ENCODE data around the gene SLC22A12.

The SLC22A12 gene

DNA sequence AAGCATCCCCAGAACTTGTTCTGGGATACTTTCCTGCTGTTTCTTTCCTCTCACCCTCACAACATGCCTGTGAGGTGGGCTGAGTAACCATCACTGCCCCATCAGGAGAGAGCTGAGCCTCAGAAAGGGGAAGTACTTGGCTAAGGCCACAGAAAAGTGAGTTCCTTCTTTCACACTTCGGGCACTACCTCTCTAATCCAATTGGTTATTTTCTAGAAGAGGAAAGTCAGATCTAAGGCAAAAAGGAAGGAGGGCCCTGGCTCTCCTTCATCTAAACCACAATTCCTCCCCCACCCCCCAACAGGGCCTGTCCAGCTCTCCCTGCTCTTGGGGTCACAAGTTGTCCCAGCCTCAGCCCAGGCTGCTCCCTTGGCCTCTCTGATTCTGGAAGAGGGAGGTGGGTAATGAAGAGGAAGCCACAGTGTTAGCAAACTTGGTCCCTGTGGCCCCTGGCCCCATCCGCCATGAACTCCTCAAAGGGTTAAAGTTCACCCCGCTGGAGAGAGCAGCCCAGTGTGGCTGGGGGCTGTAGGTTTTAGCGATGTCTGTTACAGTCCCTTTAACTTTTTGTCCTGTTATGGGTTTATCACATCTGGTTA is 34.0 kb downstream of the SLC22A12 start:
- DNase-seq (ENCODE audit: low read depth in 2 of 2): no peak

DNA sequence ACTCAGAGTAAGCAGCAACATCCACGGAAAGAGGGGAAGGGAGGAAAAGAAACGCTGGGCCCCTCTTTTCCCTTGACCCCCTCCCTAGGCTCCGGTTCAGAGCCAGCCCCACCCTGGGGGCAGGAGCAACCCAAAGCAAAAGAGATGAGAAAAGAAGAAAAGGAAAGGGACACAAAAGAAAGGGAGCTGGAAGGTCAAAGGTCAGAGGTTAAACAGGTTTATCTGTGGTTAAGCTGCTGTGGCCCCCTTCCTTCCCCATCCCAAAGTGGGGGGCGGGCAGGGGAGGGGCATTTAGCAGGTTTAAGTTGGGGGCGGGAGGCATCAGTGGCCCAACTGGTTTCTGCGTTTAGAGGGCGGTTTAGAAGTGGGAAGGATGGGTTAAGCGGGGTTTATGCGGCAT is 35.6 kb downstream of the SLC22A12 start:
- DNase-seq (ENCODE audit: low read depth in 2 of 2): no peak

DNA sequence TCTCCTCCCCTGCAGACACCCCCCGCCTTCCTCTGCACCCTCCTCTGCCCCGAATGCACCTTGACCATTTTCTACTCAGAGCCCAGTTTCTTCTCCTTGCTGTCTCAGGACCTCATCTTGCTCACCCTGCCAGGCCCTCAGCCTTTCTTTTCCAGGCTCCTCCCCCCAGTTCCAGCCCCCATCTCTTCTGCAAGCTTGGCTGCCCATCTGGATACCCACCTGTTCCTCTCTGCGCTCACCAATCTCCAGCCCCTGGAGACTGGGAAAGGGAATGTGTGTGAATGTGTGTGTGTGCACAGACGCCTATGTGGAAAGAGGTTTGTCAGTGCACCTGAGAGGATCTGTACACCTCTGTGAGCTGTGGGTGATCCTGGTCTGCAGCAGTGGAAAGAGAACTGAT is 36.4 kb downstream of the SLC22A12 start:
- no peak for DNase-seq (ENCODE audit: low read depth in 2 of 2)

DNA sequence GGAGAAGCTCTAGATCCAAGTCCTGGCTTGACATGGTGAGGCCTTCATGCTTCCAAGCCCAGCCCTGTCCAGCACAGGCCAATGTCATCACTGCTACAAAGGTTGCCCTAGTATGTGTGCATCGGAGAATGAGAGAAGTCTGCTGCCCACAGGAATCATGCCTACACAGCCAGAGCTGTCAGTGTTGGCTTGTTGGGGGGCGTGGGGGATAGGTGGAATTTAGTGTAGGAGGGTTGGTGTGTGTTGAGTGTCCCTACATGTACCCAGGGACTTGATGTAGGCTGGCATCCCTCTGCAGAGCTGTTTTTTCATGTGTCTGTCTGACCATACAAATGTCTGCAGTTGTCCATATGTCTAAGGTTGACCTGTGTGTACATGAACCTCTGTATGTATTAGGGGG is 37.6 kb downstream of the SLC22A12 start:
- no peak for DNase-seq (ENCODE audit: low read depth in 2 of 2)

DNA sequence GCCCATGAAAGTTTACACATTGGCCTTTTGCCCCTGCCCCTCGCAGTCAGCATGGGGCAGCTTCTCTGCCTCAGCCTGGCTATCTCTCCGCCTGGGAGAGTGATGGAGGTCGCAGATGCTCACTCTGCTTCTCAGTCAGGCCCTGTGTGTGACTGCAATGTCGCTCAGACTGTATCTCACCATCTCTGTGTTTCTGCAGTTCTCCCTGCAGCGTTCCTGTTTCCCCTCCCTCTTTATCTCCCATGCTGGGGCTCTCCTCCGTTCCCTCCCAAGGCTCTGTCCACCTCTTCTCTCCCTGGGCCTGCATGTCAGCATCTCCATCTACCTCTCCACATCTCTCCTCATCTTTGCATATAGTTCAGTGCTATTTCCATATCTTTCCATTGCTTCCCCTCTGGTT is 38.1 kb downstream of the SLC22A12 start:
- DNase-seq (ENCODE audit: low read depth in 2 of 2): no peak

DNA sequence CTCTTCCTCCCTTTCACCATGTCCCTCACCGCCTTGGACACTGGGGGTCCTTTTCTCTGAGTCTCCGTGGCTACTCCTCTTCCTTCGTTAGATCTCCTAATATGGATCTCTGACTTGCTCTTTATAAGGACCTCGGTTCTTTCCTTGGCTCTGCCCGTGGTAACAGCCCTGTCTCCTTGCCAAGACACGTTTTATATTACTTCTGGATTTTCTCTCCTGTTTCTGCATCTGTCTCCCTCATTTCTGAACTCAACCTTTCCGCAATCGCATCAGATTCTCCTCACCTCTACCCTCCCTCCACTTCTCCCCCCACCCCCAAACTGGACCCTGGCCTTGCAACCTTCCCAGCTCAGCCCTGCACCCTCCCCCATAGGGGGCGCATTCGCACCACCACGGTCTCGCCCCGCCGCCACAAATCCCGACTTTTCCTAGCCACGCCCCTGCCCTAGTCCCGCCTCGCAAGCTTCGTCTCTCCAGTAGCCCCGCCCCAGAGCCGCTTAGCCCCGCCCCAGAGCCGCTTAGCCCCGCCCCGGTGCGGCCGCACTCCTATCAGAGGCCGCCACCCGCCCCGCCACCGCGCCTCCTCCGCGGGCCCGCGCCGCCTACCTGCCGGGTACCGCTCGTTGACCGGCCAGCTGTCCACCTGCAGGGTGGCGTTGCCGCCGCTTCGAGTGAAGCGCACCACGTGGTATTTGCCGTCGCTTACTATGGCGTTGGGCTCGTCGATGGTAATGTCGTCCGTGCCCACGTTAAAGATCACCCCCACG is 39.0 kb downstream of the SLC22A12 start:
- DNase-seq (ENCODE audit: low read depth in 2 of 2): no peak

DNA sequence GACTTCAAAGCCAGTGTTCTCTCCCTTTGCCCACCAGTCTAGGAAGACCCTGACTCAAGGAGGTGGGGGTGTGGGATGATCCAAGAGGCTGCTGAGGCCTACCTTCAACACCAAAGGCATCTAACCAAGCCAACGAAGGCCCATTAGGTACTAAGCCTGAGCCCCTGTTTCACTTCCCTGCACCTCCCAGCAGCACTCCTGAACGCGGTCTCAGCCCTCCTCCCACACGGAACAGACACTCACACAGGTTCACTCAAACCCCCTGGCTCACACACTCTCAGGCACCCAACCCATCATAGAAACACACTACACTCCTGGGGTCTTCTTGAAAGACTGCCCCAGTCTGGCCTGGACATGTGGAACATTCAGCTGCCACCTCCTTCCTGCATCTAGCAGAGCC is 40.7 kb downstream of the SLC22A12 start:
- no peak for DNase-seq (ENCODE audit: low read depth in 2 of 2)

DNA sequence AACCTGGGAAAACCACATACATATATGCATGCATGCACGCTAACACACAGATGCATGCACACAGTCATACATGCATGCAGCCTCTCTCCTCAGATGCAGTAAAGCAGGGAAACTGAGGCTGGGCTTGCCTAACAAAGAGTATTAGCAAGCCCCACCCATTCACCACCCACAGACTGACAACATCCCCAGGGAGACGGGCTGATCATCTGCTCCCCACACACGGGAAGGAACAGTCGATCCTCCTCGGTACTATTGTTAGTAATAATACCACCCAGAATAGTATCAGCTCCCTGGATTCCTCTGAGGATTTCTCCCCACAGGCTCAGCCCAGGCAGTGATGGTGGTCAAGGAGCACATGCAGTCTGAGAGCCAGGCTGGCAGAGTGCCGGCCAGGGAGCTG is 41.2 kb downstream of the SLC22A12 start:
- DNase-seq (ENCODE audit: low read depth in 2 of 2): no peak

DNA sequence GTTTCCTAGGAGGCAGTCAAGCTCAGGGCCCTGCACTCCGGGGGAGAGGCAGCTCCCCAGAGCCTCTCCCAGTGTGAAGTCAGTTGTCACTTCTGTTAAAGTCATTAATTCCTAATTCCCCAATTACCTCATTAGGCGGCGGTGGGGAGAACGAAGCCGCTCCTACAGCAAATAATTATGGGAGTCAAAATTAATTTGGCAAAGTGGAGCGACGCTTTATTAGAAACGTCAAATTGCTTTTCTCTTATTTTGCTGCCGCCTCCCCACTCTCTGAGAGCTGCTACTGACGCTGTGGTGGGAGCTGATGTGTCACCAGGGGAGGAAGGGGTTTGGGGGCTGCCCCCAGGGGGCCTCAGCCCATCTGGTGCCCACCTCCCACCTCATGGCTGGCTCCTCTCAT is 41.6 kb downstream of the SLC22A12 start:
- no peak for DNase-seq (ENCODE audit: low read depth in 2 of 2)

DNA sequence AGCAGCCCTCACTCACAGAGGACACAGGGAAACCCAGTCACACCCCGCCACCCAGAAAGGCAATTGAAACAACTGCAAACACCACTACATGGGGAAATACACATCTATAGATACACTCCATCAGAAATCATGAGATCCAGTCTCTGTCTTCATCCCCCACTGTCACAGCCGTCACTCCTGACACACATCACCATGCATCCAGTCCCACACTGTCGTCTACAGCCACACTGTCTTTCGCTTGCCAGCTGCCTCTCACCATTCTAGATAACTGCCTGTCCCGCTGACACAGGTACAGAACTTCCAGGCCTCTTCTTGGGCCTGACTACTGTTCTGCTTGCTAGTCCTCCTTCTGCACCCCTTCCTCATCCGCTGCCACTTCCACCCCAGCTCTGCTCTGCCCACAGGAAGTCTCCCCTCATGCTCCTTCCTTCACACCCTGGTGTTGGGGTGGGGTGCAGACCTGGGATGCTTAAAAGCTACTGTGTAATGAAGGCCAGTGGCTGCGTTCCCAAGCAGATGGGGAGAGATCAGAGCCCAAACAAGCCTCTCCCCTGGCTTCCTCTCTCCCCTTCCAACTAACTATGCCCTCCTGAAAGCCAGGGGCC is 42.6 kb downstream of the SLC22A12 start:
- DNase-seq (ENCODE audit: low read depth in 2 of 2): no peak

DNA sequence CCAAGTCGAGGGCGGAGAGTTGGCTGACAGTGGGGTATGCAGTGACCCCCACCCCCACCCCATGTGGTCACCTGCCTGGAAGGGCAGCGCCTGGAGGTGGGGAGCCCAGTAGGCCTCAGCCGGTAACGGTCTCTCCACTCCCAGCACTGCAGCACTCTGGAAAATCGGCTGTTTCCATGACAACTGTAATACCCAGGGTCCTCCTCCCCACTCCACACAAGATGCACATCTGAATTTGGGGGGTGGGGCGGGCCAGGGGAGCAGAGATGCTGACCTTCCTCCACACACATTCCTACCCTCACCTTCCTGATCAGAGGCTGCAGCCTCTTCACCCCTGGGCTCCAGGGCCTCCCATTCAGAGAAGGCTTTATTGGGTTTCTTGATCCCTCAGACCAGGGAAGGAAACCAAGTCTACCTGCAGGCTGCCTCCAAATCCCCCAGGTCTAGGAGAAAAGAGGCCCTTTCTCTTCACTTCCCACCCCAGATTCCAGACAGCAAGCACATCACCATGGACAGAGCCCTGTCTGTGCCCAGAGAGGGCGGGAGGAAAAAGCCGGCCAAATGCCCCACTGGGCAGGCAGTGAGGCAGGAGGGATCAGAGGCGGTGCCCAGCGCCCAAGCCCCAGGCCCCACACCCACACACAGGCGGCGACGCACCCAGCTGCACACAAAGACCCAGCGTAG is 46.5 kb downstream of the SLC22A12 start:
- DNase-seq (ENCODE audit: low read depth in 2 of 2): no peak

DNA sequence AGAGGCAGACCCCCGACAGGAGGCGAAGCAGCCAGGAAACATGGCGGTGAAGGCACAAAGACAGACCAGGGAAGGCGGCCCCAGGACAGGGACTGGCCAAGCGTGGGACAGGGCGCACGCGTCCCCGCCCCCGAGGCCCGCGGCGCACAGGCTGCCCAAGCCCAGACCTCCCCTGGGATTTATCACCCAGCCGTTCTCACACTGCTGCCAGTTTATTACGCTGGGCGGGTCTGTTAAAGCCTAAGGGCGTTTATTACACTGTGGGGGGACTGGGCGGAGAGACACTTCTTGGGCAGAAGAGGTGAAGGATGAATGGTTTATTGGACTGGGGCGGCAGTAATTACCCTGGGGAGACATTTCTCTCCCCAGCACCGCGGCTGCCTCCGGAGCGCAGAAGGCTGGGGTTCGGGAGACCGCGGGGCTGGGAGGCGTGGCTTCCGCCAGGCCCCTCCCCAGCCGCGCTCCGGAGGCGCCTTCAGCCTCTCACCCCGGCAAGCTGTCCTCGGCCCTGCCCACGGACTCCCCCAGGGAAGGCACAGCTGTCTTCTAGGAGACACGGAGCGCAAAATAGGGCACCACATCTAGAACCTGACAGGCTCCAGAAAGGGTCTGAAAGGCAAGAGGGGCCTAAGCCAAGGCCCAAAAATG is 47.1 kb downstream of the SLC22A12 start:
- no peak for DNase-seq (ENCODE audit: low read depth in 2 of 2)

DNA sequence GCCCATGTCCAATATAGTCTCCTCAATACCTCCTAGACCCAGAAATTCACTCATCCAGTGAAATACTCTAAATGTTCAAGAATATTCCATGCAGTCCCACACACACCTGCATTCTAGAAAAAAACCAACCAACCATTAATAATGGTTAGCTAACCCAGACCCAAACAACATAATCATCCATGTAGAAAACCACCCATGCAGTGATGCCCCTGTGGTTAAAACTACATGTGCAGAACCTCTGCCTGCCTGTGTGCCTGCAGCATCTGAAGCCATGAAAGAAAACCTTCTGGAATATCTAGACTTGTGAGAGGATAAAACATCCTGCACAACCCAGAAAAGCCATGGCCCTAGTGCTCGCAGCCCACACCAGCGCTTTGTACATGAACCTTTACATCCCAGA is 47.8 kb downstream of the SLC22A12 start:
- no peak for DNase-seq (ENCODE audit: low read depth in 2 of 2)

DNA sequence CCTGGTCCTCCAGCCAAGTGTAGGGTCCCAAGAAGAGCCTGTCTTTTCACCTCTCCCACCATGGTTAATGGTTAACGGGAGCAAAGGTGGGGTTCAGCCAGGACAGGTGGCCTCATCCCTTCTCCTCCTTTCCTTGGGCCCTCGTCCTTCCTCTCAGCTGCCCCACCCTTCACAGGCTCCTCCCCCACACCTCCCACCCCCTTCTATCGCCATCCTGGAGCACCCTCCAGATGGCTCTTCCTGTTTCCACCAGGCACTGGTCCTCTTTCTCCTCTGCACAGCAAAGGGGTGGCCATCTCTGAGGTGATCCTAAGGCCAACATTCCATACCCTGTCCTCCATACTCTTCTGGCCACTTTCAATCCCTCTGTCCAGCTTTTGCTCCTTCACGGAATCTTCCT is 48.9 kb downstream of the SLC22A12 start:
- no peak for DNase-seq (ENCODE audit: low read depth in 2 of 2)

DNA sequence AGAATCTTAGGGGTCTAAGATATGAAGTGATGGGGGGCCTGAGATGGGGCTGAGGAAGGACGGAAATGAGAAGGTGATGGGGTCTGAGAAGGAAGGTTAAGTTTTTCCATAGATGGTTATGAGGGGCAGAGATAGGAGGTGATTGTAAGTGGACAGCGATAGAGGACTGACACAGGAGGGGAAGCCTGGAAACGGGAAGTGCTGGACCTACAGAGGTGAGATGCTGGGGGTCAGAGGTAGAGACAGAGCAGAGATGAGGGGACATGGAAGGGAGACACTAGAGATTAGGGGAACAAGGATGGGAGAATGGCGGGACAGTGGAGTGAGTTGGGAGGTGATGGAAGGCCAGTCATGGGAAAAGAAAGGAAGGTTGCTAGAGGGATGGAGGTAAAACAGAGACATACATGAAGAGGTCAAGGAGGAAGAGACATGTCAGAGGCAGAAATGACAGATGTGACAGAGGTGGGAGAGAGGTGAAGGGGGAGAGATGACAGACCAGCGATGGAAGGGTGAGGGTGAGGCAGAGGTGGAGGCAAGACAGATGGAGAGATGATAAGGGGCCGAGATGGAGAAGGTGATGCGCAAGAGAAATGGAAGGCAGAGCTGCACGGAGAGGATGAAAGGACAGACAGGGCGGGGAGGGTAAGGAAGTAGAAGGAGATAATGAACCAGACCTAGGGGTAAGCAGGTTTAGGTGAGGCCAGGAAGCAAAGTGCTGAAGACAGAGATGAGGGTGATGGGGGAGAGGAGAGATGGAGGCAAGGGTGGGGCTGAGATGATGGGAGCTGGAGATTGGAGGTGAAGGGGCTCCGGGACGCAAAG is 50.8 kb downstream of the SLC22A12 start:
- DNase-seq (ENCODE audit: low read depth in 2 of 2): no peak

DNA sequence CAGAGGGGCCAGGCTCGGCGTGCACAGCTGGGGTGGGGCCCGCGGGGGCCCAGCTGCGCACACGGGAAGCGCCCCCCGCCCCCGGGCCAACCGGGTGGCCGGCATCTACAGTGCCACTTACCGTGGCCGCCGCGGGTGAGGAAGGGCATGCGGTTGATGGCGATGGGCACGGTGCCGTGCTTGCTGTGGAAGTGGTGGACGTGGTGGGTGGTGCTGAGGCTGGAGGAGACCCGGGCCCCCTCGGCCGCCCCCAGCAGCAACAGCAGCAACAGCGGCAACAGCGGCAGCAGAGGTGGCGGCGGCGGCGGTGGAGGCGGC is 51.4 kb downstream of the SLC22A12 start:
- no peak for DNase-seq (ENCODE audit: low read depth in 2 of 2)

DNA sequence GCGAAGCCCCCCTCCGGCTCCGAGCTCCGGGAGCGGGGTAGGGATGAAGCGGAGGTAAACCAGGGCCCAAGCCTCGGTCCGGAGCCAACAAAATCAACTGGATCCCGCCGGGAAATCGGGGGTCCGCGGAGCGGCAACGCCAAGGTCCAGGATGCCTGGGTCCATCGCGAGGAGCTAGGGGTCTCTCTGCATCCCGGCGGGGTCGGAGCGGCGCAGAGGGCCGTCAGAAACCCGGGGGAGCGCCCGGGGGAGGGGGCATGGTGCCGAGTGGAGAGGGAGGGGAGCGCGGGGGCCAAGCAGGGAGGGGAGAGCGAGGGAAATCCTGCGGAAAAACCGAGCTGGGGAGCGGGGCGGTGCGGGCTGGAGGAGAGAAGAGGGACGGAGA is 51.8 kb downstream of the SLC22A12 start:
- DNase-seq (ENCODE audit: low read depth in 2 of 2): no peak

DNA sequence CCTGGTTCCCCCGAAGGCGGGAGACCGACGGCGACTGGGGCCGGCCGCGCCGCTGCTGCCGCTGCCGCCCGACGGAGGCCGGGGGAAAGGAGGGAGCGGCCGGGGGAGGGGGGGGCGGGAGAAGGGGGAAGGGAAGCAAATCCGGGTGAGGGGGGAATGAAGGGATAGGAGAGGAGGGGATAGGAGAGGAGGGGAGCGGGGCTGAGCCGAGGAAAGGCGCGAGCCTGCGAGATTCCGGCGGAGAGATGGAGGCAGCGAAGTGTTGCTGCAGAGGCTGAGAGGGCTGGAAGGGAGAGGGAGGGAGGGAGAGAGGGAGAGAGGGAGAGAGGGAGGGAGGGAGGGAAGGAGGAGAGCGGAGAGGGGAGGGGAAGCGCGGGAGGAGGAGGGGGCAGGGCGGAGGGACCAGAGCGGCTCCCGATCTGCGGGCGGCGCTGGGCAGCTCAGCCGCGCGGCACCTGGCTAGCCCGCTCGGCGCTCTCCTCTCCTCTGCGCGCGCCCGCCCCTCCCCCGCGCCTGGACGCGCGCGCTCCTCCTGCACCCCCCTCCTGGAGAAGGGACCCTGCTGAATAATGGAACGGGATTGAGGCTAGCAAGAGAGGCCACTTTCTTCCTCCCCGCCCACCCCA is 52.3 kb downstream of the SLC22A12 start:
- DNase-seq (ENCODE audit: low read depth in 2 of 2): no peak

DNA sequence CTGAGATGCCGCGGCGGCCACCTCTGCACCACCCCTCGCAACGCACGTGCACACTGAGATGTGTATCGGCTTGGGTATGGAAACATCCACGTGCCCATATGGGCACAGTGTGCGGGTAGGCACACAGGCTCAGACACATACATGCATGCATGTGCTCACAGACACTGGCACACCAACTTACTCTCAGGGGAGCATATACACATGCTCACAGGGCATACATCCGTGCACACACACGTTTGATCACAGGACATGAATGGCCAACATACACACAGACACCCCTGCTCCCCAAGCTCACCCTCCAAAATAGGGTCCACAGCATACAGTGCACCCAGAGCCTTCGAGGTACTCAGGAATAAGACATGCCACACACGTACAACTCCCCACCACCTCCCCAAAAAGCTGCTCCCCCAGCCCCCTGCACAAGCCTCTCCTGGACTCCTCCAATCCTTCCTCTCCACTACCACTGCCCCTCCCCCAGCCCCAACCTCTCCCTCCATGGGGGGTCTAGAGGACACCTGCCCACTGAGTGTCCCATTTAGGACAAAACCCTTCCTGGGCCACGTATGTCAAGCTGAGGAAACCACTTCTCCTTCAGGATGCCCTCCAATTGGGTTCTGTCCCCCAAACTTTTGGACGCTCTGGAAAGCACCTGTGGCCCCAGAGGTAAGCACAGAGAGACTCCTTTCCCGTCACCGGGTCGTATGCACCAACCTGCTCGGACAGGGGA is 53.1 kb downstream of the SLC22A12 start:
- DNase-seq (ENCODE audit: low read depth in 2 of 2): no peak

DNA sequence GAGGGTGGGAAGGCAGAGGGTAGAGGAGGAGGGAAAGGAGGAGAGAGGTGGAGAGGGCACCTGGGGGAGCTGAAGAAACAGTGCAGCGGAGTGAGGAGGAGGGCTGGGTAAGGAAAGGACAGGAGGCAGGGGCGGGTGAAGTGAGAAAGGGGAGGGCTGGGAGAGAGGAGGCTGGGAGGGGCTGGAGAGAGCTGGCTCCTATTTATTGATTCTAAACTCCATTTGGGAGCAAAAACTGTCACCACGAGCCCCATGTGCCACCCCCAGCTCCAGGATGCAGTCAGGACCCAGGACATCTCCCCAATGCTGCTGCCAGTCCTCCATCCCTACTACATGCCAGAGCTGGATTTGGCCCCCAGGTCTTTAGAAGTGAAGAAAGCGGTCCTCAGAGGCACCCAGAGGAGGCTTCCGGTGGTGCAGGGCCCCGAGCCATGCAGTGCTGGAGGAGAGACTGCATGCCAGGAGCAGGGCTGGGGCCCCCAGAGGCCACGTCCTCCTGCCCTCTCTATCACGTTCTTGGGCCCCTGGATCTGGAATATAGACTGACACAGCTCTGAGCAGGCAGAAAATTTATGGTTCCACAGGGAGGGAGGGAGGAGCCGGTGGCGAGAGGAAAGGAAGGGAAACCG is 53.7 kb downstream of the SLC22A12 start:
- no peak for DNase-seq (ENCODE audit: low read depth in 2 of 2)

All from stimulated activated CD4-positive, alpha-beta T cell treated with anti-CD3 and anti-CD28 coated beads, Interleukin-12 subunit alpha, Interleukin-12 subunit beta, amount 100 ng/mL, for 24 hours (primary cell).